Measurements from ENCODE around the gene DYNC1LI2. TPM values are rescaled to one million over a fixed set of nuclear protein-coding genes. Genes with fewer than 3 reads are reported as not detected.

The DYNC1LI2 gene
- total and polyA plus RNA-seq, 9 of the 15 experiments (the other 6 are each of a cell fraction or from before 2014, with no cell fraction given): 5.1 to 48.9 (median 38.2) TPM

- POLR2A ChIA-PET: interaction anchor here (0.7 kb wide), 1 partner anchor 126 kb away, joined by 3 read pairs; no protein-coding TSS in a partner anchor
- no TSS peak for BruUV-seq (replicated peaks)
- Histone ChIP-seq H3K79me2 (ENCODE audit: control insufficient read depth, insufficient read depth, low read length) (peaks cover 22% of the 10 kb centered on the region), H3K27me3 (ENCODE audit: control insufficient read depth in 2 of 2, insufficient read depth in 2 of 2, low read length in 2 of 2) (no peaks in the 10 kb centered on the region), H3K4me2 (ENCODE audit: insufficient read depth, low read length) (no peak overlapping the region), H3K4me1 (replicated peaks in 1 of 2; ENCODE audit: control insufficient read depth in 2 of 2, insufficient read depth in 2 of 2, low read length in 2 of 2) (peaks cover 9 to 15% of the 10 kb centered on the region in 2 experiments; a peak in 4 of 5 replicates), H4K20me1 (replicated peaks; ENCODE audit: control insufficient read depth, insufficient read depth, low read length) (peaks cover 10% of the 10 kb centered on the region), H2AFZ (ENCODE audit: low read depth, low read length) (no peak overlapping the region), H3K27ac (ENCODE audit: extremely low read depth, low read depth, low read length) (no peak overlapping the region), H3K9me3 (replicated peaks; ENCODE audit: control insufficient read depth, insufficient read depth, low read depth, low read length) (no peaks in the 10 kb centered on the region), H3K36me3 (ENCODE audit: control insufficient read depth, insufficient read depth, low read length) (peaks cover 10% of the 10 kb centered on the region; the same call in 2 of the 3 replicates), H3K9me1 (ENCODE audit: control insufficient read depth, insufficient read depth, low read length) (no peaks in the 10 kb centered on the region), H3K9ac (ENCODE audit: insufficient read depth in 1 of 2, low read depth in 2 of 2, low read length in 2 of 2) (no peak overlapping the region), H3K4me3 (no peak overlapping the region)
- FAIRE-seq: no peak
- no peak for TF ChIP-seq PRDM10 (IDR thresholded peaks at IDR 0.05; ENCODE audit: partially characterized antibody)
- TF ChIP-seq ZNF121 (CRISPR knock-in tag; conservative IDR thresholded peaks at IDR 0.05): peak; percentile 63; the same call in 1 of the 2 replicates
- TF ChIP-seq RBM25 (IDR thresholded peaks at IDR 0.05; ENCODE audit: low read depth, low read length, severe bottlenecking): peak; percentile 43
- no peak for TF ChIP-seq ZNF592 (IDR thresholded peaks at IDR 0.05)
- TF ChIP-seq HBP1 (CRISPR knock-in tag; IDR thresholded peaks at IDR 0.05): no peak
- intact Hi-C loops (cut with micrococcal nuclease): no loop called here
- no peak for ATAC-seq
- WGBS (ENCODE audit: insufficient coverage, low coverage, missing lambda C conversion rate): 13% methylated on average over 2 of the region's 2 CpGs
- CTCF ChIA-PET (ENCODE audit: low intra/inter-chr PET ratio): no interaction called here
- DNase-seq (ENCODE audit: extremely low read depth in 1 of 4, low spot score in 3 of 4): no peak
- in situ Hi-C loops (cut with MboI): no loop called here
Measured at GRCh38 chr16:66754211-66754610, 2.8 kb upstream of the DYNC1LI2 start.

Measured in K562 (cell line).